Fibroblast of lung (primary cell): ENCODE data around the gene TCEA3. TPM values are rescaled to one million over a fixed set of nuclear protein-coding genes. Genes with fewer than 3 reads are reported as not detected.
A peak's percentile ranks its signal among the peaks of the same experiment; 100 is the strongest.

Experiments used
- DNase-seq, 2 donors: peaks; one replicate each; pipeline versions ENCODE4 v3.0.0 to v3.0.0-alpha.2; 2010; ENCODE audit warnings: low read depth in 2 of 2
- H2AFZ ChIP-seq: 2 replicates; pipeline ENCODE4 v1.5.1; 2012; ENCODE audit warnings: low read length, control low read depth, inconsistent platforms
- H3K27ac ChIP-seq: 2 replicates; pipeline ENCODE4 v1.5.1; 2011; ENCODE audit warnings: low read length, control low read depth; ENCODE audit not compliant: insufficient read depth
- H3K27me3 ChIP-seq: 2 replicates; pipeline ENCODE4 v1.5.1; 2011; ENCODE audit warnings: mild to moderate bottlenecking, low read length; ENCODE audit not compliant: control insufficient read depth, insufficient read depth
- H3K36me3 ChIP-seq: 2 replicates; pipeline ENCODE4 v1.5.1; 2011; ENCODE audit warnings: low read length; ENCODE audit not compliant: control insufficient read depth, insufficient read depth
- H3K4me1 ChIP-seq: 2 replicates; pipeline ENCODE4 v1.5.1; 2011; ENCODE audit warnings: low read length; ENCODE audit not compliant: control insufficient read depth, insufficient read depth; ENCODE audit errors: extremely low read depth
- H3K4me2 ChIP-seq: 2 replicates; pipeline ENCODE4 v1.5.1; 2011; ENCODE audit warnings: low read length, control low read depth; ENCODE audit not compliant: insufficient read depth; ENCODE audit errors: extremely low read depth
- H3K4me3 ChIP-seq, 4 experiments: fragments of 200-600 bp in 1 of 4; sonication (generic) in 1 of 4; replicated peaks in 1 of 4; 2 replicates each; pipeline ENCODE4 v1.5.1; 2011 to 2016; ENCODE audit warnings: low read length in 4 of 4, low read depth in 3 of 4, mild to moderate bottlenecking in 3 of 4, control low read depth in 2 of 4, inconsistent platforms in 1 of 4, mixed read lengths in 1 of 4; ENCODE audit not compliant: insufficient read depth in 1 of 4; ENCODE audit errors: control extremely low read depth in 1 of 4
- H3K79me2 ChIP-seq: 2 replicates; pipeline ENCODE4 v1.5.1; 2012; ENCODE audit warnings: mild to moderate bottlenecking, low read length, inconsistent platforms; ENCODE audit not compliant: control insufficient read depth, insufficient read depth
- H3K9ac ChIP-seq: 2 replicates; pipeline ENCODE4 v1.5.1; 2011; ENCODE audit warnings: mild to moderate bottlenecking, low read length, control low read depth; ENCODE audit not compliant: insufficient read depth
- H3K9me3 ChIP-seq: 2 replicates; pipeline ENCODE4 v1.5.1; 2012; ENCODE audit warnings: low read depth, low read length; ENCODE audit not compliant: control insufficient read depth, insufficient read depth
- H4K20me1 ChIP-seq: 2 replicates; pipeline ENCODE4 v1.5.1; 2011; ENCODE audit warnings: low read length; ENCODE audit not compliant: control insufficient read depth, insufficient read depth; ENCODE audit errors: extremely low read depth
- CTCF ChIP-seq, 2 donors: IDR thresholded peaks in 1 of 2; conservative IDR thresholded peaks in 1 of 2; 1 replicate in 1 of 2; 2 replicates in 1 of 2; pipeline ENCODE4 v1.5.1; 2011 to 2012; ENCODE audit warnings: low read length in 2 of 2, control low read depth in 1 of 2, inconsistent platforms in 1 of 2, low read depth in 1 of 2, mild to moderate bottlenecking in 1 of 2
- EZH2 ChIP-seq: IDR thresholded peaks from 2 replicates; pipeline ENCODE4 v1.5.1; 2012; ENCODE audit warnings: low read length, control low read depth, mild to moderate bottlenecking; ENCODE audit errors: missing control alignments
- polyA plus RNA-seq, 2 donors: library from polyadenylated mRNA; depleted of rRNA in 1 of 2; stranded (reverse) in 1 of 2; unstranded in 1 of 2; fragments of >200 nt; gene quantifications; 2 replicates each; pipeline ENCODE4 v1.2.1, GENCODE V29; 2011 to 2012; ENCODE audit warnings: missing spikeins in 1 of 2
- total RNA-seq: library from RNA; depleted of rRNA; stranded (reverse); fragments of >200 nt; gene quantifications from 2 replicates; pipeline ENCODE4 v1.2.1, GENCODE V29; 2014

Gene TCEA3
- total and polyA plus RNA-seq, 2 donors (not counting 1 experiment from before 2014, with no cell fraction given) = 12.3 to 44.6 TPM

GRCh38 chr1:23343221-23344110 lies 81.1 kb downstream of the TCEA3 start:
- DNase-seq = peak; percentile 47 to 89
- Histone ChIP-seq H2AFZ (no peak overlapping the region), H3K27ac (peak overlapping the region; percentile 86), H3K9ac (peak overlapping the region; percentile 93), H3K27me3 (no peaks in the 10 kb centered on the region), H3K36me3 (no peaks in the 10 kb centered on the region), H3K9me3 (no peaks in the 10 kb centered on the region), H3K4me3 (peak overlapping the region; percentile 48 to 88 (median 70)), H4K20me1 (peaks cover 3% of the 10 kb centered on the region), H3K4me1 (peaks cover 7% of the 10 kb centered on the region), H3K4me2 (peak overlapping the region; percentile 98), H3K79me2 (peaks cover 52% of the 10 kb centered on the region)
- no peak for TF ChIP-seq EZH2
- no peak for TF ChIP-seq CTCF (conservative IDR thresholded peaks at IDR 0.05 in 1 of 2, IDR thresholded peaks at IDR 0.05 in 1 of 2; ENCODE audit: low read depth in 1 of 2, low read length in 2 of 2)

- H3K9me3 ChIP-seq = no peaks in the 10 kb centered on the region
- no peaks in the 10 kb centered on the region for H3K27me3 ChIP-seq
- H3K79me2 ChIP-seq = peaks cover 66% of the 10 kb centered on the region
- H3K4me3 ChIP-seq = peak overlapping the region; percentile 48 to 88 (median 70)
- H3K27ac ChIP-seq = peak overlapping the region; percentile 86
- peaks cover 2% of the 10 kb centered on the region for H3K36me3 ChIP-seq
- H3K9ac ChIP-seq = peak overlapping the region; percentile 50
- no peak for TF ChIP-seq EZH2
- no peak for TF ChIP-seq CTCF (conservative IDR thresholded peaks at IDR 0.05 in 1 of 2, IDR thresholded peaks at IDR 0.05 in 1 of 2; ENCODE audit: low read depth in 1 of 2, low read length in 2 of 2)
- peak overlapping the region; percentile 98 for H3K4me2 ChIP-seq
- peak; percentile 17 to 34 for DNase-seq
- H4K20me1 ChIP-seq = peaks cover 3% of the 10 kb centered on the region
- H3K4me1 ChIP-seq = peaks cover 10% of the 10 kb centered on the region
- H2AFZ ChIP-seq = no peak overlapping the region
Observed at GRCh38 chr1:23341931-23342692, 82.4 kb downstream of the TCEA3 start.

- peaks cover 10% of the 10 kb centered on the region for H3K4me1 ChIP-seq
- H2AFZ ChIP-seq = no peak overlapping the region
- H3K36me3 ChIP-seq = peaks cover 9% of the 10 kb centered on the region
- H3K27me3 ChIP-seq = no peaks in the 10 kb centered on the region
- no peaks in the 10 kb centered on the region for H3K9me3 ChIP-seq
- H3K4me2 ChIP-seq = no peak overlapping the region
- H3K79me2 ChIP-seq = peaks cover 81% of the 10 kb centered on the region
- no peak for TF ChIP-seq EZH2
- no peak for TF ChIP-seq CTCF (conservative IDR thresholded peaks at IDR 0.05 in 1 of 2, IDR thresholded peaks at IDR 0.05 in 1 of 2; ENCODE audit: low read depth in 1 of 2, low read length in 2 of 2)
- no peak overlapping the region for H3K9ac ChIP-seq
- H3K27ac ChIP-seq = no peak overlapping the region
- peak overlapping the region in 3 of 4 experiments; percentile 0 to 69 (median 48) for H3K4me3 ChIP-seq
- peaks cover 3% of the 10 kb centered on the region for H4K20me1 ChIP-seq
- no peak for DNase-seq
Observed at GRCh38 chr1:23339632-23340031, 84.9 kb downstream of the TCEA3 start.
